HK-2 (cell line): ENCODE data around the gene FAM174B.

Experiments
- DNase-seq: peaks from one replicate; pipeline ENCODE4 v3.0.0-alpha.2; 2018; ENCODE audit not compliant: unreplicated experiment

The FAM174B gene

GRCh38 chr15:92655178-92655995 lies at the start of gene FAM174B:
Gene FAM174B (minus strand): TSS chr15:92655775.
- peak; percentile 16 for DNase-seq

GRCh38 chr15:92696096-92696495 lies 40.5 kb upstream of the FAM174B start:
- DNase-seq = no peak

- DNase-seq = peak; percentile 11
Measured at GRCh38 chr15:92693691-92694331, 38.2 kb upstream of the FAM174B start.

GRCh38 chr15:92690395-92690794 lies 34.8 kb upstream of the FAM174B start:
- no peak for DNase-seq

GRCh38 chr15:92687746-92688145 lies 32.2 kb upstream of the FAM174B start:
- no peak for DNase-seq

- DNase-seq = no peak
Measured at GRCh38 chr15:92687195-92687602, 31.6 kb upstream of the FAM174B start.

GRCh38 chr15:92683511-92683834 lies 27.9 kb upstream of the FAM174B start:
- no peak for DNase-seq

GRCh38 chr15:92682741-92683510 lies 27.4 kb upstream of the FAM174B start:
- no peak for DNase-seq

GRCh38 chr15:92681141-92681631 lies 25.6 kb upstream of the FAM174B start:
- DNase-seq = no peak

- no peak for DNase-seq
Measured at GRCh38 chr15:92677999-92678398, 22.4 kb upstream of the FAM174B start.

GRCh38 chr15:92676561-92676960 lies 21.0 kb upstream of the FAM174B start:
- no peak for DNase-seq

GRCh38 chr15:92675485-92675884 lies 19.9 kb upstream of the FAM174B start:
- DNase-seq = no peak

- no peak for DNase-seq
Measured at GRCh38 chr15:92674347-92674746, 18.8 kb upstream of the FAM174B start.

GRCh38 chr15:92672102-92672501 lies 16.5 kb upstream of the FAM174B start:
- no peak for DNase-seq

- no peak for DNase-seq
Measured at GRCh38 chr15:92671406-92671805, 15.8 kb upstream of the FAM174B start.

- no peak for DNase-seq
Measured at GRCh38 chr15:92670621-92671020, 15.0 kb upstream of the FAM174B start.

GRCh38 chr15:92669432-92669831 lies 13.9 kb upstream of the FAM174B start:
- DNase-seq = no peak

GRCh38 chr15:92668620-92669019 lies 13.0 kb upstream of the FAM174B start:
- DNase-seq = no peak

GRCh38 chr15:92667970-92668485 lies 12.5 kb upstream of the FAM174B start:
- no peak for DNase-seq

GRCh38 chr15:92667287-92667904 lies 11.8 kb upstream of the FAM174B start:
- DNase-seq = no peak

GRCh38 chr15:92666780-92667179 lies 11.2 kb upstream of the FAM174B start:
- no peak for DNase-seq

GRCh38 chr15:92665100-92665555 lies 9.6 kb upstream of the FAM174B start:
- DNase-seq = no peak
